ENCODE measurements around the gene GHR. TPM values are rescaled to one million over a fixed set of nuclear protein-coding genes. Genes with fewer than 3 reads are reported as not detected.

Gene GHR
- total and polyA plus RNA-seq, 2 of the 8 experiments (the other 6 are each of a cell fraction or from before 2014, with no cell fraction given): 0.15 to 0.19 TPM

DNA sequence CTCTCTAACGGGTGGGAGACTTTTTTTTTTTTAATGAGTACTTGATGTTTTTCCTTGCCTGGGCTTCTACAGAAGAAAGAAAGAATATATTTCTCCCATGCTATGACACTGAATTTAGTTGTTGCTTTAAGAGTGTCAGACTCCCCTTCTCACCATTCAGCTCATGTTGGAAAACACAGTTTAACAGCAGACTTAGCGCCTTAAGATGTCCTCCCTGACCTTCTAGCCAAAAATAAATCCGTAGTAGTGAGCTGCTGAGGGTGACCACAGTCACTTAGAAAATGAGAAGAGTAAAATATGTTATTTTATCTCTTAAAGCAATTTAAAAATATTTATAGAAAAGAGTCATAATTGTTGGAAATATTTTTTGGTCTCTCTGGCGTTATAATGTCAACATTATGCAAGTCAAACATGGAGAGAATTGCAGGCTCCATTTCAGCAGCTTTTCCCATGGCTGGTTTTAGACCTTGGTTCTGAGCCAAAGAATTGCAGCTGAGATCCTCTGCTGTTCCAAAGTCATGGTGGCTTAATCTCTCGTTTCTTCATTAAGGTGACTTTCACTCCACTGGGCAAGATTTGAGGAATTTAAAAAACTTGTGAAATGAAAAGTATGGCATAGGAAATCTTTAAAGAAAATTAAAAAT is 143.5 kb downstream of the GHR start (continued):
- TF ChIP-seq RAD21 (IDR thresholded peaks at IDR 0.05 in 1 of 2, conservative IDR thresholded peaks at IDR 0.05 in 1 of 2; ENCODE audit: low read depth in 2 of 2, low read length in 2 of 2) (no peak), BRCA1 (IDR thresholded peaks at IDR 0.05; ENCODE audit: low read depth, low read length) (no peak)

Measured in H1 (cell line).